Hair follicular keratinocyte (primary cell): ENCODE data around the gene LPCAT1. TPM values are rescaled to one million over a fixed set of nuclear protein-coding genes. Genes with fewer than 3 reads are reported as not detected.

Experiments used
- total RNA-seq: library from RNA; depleted of rRNA; stranded (reverse); fragments of >200 nt; gene quantifications from 2 replicates; pipeline ENCODE4 v1.2.3, GENCODE V29; 2015

LPCAT1 gene, protein sequence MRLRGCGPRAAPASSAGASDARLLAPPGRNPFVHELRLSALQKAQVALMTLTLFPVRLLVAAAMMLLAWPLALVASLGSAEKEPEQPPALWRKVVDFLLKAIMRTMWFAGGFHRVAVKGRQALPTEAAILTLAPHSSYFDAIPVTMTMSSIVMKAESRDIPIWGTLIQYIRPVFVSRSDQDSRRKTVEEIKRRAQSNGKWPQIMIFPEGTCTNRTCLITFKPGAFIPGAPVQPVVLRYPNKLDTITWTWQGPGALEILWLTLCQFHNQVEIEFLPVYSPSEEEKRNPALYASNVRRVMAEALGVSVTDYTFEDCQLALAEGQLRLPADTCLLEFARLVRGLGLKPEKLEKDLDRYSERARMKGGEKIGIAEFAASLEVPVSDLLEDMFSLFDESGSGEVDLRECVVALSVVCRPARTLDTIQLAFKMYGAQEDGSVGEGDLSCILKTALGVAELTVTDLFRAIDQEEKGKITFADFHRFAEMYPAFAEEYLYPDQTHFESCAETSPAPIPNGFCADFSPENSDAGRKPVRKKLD
- total RNA-seq, result 45.3 and 52.9 TPM in 2 replicates

DNA sequence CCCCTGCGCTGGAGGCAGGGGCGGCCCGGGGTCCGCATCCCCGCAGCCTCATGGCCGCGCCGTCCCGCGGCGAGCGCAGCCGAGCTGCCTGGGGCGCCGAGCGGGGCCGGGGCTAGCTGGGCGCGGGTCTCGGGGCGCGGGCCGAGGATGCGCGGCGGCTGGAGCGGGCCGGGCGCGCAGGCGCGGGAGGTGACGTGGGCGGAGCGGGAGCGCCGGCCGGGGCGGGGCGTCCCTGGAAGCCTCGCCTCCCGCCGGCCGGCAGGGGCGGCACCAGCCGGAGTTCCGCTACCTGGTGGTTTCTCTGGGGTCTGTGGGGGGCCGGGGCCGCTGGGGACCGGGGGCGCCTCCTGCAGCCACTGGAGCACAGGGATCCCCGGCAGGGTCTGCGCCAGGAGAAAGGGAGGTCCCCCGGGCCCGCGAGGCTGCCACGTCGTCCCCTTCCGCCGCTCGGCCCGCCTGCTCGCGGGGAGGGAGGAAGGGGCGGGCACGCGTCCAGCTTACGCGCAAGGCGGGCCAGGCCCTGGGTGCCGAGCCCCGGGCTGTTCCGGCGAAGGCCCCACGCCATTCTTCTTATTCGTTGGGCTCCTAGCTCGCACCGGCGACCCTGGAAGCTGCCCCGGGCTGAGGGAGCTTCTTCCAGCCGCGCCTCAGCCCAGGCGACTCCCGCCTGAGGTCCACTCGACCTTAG lies at the start of gene LPCAT1:
TSS of gene LPCAT1 (minus strand) at position 168 of the 688 bp plus-strand sequence. CDS start at position 52, 116 bp downstream.

DNA sequence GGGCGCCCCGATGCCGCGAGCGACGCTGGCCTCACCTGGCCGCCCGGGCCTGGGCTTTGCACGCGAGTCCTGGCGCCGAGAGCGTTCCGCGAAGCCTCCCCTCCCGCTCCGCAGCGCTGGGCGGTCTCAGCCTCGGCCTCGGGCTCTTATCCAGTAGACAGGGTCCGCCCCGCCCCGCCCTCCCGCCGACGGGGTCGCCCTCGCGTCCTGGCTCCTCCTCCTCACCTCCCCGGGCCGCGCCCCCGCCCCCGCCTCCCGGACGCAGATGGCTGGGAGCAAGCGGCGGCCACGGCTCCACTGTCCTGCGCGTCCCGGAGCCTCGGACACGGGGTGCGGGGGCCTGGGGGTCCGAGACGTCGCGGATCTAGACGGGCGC lies 78.5 kb downstream of the LPCAT1 start, which contains the start of gene SLC6A3:
TSS of gene SLC6A3 (minus strand) at position 128 of the 376 bp plus-strand sequence. CDS start 2,243 bp downstream, outside the sequence.

Other genes with a start within 250 kb of the LPCAT1 start
- gene TERT, start 228.9 kb downstream of the LPCAT1 start, total RNA-seq, result not detected in 2 replicates
- 126 and 155 TPM in 2 replicates for gene CLPTM1L, start 178.9 kb downstream of the LPCAT1 start, total RNA-seq
- not detected in 2 replicates for gene SLC6A3, start 78.5 kb downstream of the LPCAT1 start, total RNA-seq